ENCODE results near the gene MAP7D1.
A peak's percentile ranks its signal among the peaks of the same experiment; 100 is the strongest.

Gene MAP7D1

GRCh38 chr1:36126005-36126716 is 29.8 kb upstream of the MAP7D1 start:
- TF ChIP-seq, protein P1, sequence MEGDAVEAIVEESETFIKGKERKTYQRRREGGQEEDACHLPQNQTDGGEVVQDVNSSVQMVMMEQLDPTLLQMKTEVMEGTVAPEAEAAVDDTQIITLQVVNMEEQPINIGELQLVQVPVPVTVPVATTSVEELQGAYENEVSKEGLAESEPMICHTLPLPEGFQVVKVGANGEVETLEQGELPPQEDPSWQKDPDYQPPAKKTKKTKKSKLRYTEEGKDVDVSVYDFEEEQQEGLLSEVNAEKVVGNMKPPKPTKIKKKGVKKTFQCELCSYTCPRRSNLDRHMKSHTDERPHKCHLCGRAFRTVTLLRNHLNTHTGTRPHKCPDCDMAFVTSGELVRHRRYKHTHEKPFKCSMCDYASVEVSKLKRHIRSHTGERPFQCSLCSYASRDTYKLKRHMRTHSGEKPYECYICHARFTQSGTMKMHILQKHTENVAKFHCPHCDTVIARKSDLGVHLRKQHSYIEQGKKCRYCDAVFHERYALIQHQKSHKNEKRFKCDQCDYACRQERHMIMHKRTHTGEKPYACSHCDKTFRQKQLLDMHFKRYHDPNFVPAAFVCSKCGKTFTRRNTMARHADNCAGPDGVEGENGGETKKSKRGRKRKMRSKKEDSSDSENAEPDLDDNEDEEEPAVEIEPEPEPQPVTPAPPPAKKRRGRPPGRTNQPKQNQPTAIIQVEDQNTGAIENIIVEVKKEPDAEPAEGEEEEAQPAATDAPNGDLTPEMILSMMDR (IDR thresholded peaks at IDR 0.05; ENCODE audit: low read depth, low read length), result no peak
- in situ Hi-C loops (cut with HindIII; ENCODE audit: low sequenced_read_pairs), result loop anchor here (25.0 kb wide), 2 partner anchors 161 to 286 kb away; no protein-coding TSS in a partner anchor
- H3K4me3 ChIP-seq (ENCODE audit: low read depth, low read length), result no peak overlapping the region
- DNase-seq (ENCODE audit: low read depth, low spot score), result no peak

- in situ Hi-C loops (cut with HindIII; ENCODE audit: low sequenced_read_pairs), result loop anchor here (25.0 kb wide), 2 partner anchors 160 to 285 kb away; no protein-coding TSS in a partner anchor
- H3K4me3 ChIP-seq (ENCODE audit: low read depth, low read length), result no peak overlapping the region
These were observed 29.0 kb upstream of the MAP7D1 start for GRCh38 chr1:36126797-36127500.

DNA sequence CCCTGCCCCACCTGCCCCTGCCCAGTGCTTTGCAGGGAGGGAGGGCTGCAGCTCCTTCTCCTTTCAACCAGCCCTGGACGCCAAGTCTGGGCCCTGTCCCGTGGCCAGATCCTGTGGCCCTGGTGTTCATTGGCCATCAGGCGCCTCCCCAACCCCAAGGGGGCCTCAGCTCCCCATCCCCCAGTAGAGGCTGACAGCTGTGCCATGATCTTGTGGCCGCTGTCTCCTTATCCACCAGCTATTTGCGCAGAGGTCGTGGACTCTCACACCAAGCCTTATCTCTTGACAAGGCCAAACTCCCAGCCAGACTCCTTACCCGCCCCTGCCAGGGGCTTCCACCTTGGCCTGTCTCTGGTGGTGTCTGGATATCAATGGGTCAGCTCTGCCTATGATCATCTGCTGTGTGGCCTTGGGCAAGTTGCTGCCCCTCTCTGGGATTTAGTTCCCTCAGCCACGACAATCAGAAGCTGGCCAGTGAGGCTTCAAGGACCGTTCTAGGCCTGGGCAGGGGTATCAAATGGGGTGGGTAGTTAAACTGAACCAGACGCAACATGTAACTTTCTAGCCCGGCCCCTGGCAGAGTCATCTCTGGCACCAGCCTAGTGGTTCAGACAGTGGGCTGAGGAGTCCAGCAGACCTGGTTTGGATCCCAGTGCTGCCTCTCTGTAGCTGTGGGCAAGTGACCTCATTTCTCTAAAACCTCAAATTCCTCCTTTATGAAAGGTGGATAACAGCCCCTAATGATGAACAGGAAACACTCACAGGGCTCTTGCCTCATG is 27.6 kb upstream of the MAP7D1 start:
- TF ChIP-seq, protein P1 (IDR thresholded peaks at IDR 0.05; ENCODE audit: low read depth, low read length), result no peak
- peak; percentile 71 for DNase-seq (ENCODE audit: low read depth, low spot score)
- in situ Hi-C loops (cut with HindIII; ENCODE audit: low sequenced_read_pairs), result loop anchor here (25.0 kb wide), 2 partner anchors 159 to 284 kb away; no protein-coding TSS in a partner anchor
- no peak overlapping the region for H3K4me3 ChIP-seq (ENCODE audit: low read depth, low read length)

More at GRCh38 chr1:36126797-36127500, 29.0 kb upstream of the MAP7D1 start:
- DNase-seq (ENCODE audit: low read depth, low spot score), result no peak
- TF ChIP-seq, protein P1 (IDR thresholded peaks at IDR 0.05; ENCODE audit: low read depth, low read length), result no peak

- H3K4me3 ChIP-seq (ENCODE audit: low read depth, low read length), result no peak overlapping the region
- TF ChIP-seq, protein P1 (IDR thresholded peaks at IDR 0.05; ENCODE audit: low read depth, low read length), result no peak
- DNase-seq (ENCODE audit: low read depth, low spot score), result no peak
- in situ Hi-C loops (cut with HindIII; ENCODE audit: low sequenced_read_pairs), result loop anchor here (25.0 kb wide), 2 partner anchors 158 to 283 kb away; no protein-coding TSS in a partner anchor
These were observed 27.1 kb upstream of the MAP7D1 start for GRCh38 chr1:36128905-36129206.

GRCh38 chr1:36132029-36132428 is 23.9 kb upstream of the MAP7D1 start:
- TF ChIP-seq, protein P1 (IDR thresholded peaks at IDR 0.05; ENCODE audit: low read depth, low read length), result no peak
- in situ Hi-C loops (cut with HindIII; ENCODE audit: low sequenced_read_pairs), result loop anchor here (25.0 kb wide), 2 partner anchors 155 to 280 kb away; no protein-coding TSS in a partner anchor
- no peak for DNase-seq (ENCODE audit: low read depth, low spot score)

GRCh38 chr1:36133484-36133883 is 22.5 kb upstream of the MAP7D1 start:
- TF ChIP-seq, protein P1 (IDR thresholded peaks at IDR 0.05; ENCODE audit: low read depth, low read length), result no peak
- DNase-seq (ENCODE audit: low read depth, low spot score), result peak; percentile 91
- no peak overlapping the region for H3K4me3 ChIP-seq (ENCODE audit: low read depth, low read length)
- in situ Hi-C loops (cut with HindIII; ENCODE audit: low sequenced_read_pairs), result loop anchor here (25.0 kb wide), 2 partner anchors 154 to 279 kb away; no protein-coding TSS in a partner anchor

More at GRCh38 chr1:36132029-36132428, 23.9 kb upstream of the MAP7D1 start:
- no peak overlapping the region for H3K4me3 ChIP-seq (ENCODE audit: low read depth, low read length)
